Astrocyte of the cerebellum (primary cell): ENCODE results near the gene MTA1.

Experiments used
- DNase-seq: peaks from one replicate; pipeline ENCODE4 v3.0.0-alpha.2; 2011; ENCODE audit warnings: low read depth
- H3K4me3 ChIP-seq: 2 replicates; pipeline ENCODE4 v1.5.1; 2011; ENCODE audit warnings: mild to moderate bottlenecking, low read depth, low read length, moderate library complexity
- in situ Hi-C: cut with HindIII; loops from 2 replicates; pipeline ENCODE4 v1.10.0; 2017; ENCODE audit warnings: low sequenced_read_pairs
- TF ChIP-seq, protein P1 (sequence below): IDR thresholded peaks from 2 replicates; pipeline ENCODE4 v1.5.1; 2012; ENCODE audit warnings: low read length, low read depth, moderate library complexity, mild to moderate bottlenecking; ENCODE audit errors: missing control alignments

MTA1 gene

DNA sequence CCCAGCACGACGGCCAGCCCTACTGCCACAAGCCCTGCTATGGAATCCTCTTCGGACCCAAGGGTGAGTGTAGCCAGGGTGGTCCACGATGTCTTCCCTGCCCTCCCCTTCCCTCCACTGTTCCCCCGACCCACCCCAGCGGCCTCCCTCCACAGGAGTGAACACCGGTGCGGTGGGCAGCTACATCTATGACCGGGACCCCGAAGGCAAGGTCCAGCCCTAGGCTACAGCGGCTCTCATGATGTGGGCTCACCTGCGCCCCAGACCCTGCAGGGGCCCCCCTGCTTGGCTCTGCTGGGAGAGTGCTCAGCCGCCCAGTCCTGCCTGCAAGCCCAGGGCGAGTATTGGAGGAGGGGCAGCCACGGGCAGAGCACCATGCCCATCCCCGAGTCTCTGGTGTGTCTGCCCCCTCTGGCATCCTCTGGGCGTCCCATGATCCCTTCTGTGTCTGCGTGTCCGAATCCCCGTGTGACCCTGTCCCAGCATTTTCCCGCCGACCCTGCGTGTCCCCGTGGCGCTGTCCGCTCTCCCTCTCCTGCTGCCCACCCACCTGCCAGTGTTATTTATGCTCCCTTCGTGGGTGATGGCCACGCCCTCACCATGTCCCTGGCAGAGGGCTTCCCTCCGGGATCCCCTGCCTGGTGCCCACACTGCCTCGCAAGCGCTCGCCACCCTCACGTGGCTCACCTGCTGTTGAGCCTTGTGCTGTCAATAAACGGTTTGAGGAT lies 60.0 kb downstream of the MTA1 start:
- TF ChIP-seq, protein P1, sequence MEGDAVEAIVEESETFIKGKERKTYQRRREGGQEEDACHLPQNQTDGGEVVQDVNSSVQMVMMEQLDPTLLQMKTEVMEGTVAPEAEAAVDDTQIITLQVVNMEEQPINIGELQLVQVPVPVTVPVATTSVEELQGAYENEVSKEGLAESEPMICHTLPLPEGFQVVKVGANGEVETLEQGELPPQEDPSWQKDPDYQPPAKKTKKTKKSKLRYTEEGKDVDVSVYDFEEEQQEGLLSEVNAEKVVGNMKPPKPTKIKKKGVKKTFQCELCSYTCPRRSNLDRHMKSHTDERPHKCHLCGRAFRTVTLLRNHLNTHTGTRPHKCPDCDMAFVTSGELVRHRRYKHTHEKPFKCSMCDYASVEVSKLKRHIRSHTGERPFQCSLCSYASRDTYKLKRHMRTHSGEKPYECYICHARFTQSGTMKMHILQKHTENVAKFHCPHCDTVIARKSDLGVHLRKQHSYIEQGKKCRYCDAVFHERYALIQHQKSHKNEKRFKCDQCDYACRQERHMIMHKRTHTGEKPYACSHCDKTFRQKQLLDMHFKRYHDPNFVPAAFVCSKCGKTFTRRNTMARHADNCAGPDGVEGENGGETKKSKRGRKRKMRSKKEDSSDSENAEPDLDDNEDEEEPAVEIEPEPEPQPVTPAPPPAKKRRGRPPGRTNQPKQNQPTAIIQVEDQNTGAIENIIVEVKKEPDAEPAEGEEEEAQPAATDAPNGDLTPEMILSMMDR = no peak
- in situ Hi-C loops = no loop called here
- no peak overlapping the region for H3K4me3 ChIP-seq
- DNase-seq = no peak

DNA sequence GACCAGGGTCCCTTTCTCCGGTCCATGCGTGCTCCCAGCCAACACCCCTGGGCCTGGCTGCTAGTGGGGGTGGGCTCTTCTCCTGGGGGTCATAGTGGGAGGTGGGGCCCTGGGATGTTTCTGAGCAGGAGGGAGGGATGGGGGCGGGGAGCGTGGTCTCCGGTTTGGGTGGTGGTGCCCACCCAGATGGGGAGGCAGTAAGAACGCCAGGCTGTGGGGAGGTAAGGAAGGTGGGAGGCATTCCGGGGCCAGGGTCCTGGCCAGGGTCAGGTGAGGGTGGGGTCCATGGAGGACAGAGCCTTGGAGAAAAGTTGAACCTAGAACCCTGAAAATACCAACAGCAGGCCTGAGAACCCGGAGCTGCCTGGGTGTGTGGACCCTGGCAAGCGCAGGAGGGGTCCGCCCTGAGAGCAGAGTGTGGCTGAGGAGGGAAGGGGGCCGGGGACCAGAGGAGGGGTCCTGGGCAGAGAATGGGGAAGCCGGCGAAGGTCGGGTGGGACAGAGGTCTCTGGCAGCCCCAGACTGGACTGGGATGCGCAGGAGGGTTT lies 60.6 kb downstream of the MTA1 start:
- TF ChIP-seq, protein P1 = no peak
- in situ Hi-C loops = no loop called here
- no peak overlapping the region for H3K4me3 ChIP-seq
- no peak for DNase-seq

DNA sequence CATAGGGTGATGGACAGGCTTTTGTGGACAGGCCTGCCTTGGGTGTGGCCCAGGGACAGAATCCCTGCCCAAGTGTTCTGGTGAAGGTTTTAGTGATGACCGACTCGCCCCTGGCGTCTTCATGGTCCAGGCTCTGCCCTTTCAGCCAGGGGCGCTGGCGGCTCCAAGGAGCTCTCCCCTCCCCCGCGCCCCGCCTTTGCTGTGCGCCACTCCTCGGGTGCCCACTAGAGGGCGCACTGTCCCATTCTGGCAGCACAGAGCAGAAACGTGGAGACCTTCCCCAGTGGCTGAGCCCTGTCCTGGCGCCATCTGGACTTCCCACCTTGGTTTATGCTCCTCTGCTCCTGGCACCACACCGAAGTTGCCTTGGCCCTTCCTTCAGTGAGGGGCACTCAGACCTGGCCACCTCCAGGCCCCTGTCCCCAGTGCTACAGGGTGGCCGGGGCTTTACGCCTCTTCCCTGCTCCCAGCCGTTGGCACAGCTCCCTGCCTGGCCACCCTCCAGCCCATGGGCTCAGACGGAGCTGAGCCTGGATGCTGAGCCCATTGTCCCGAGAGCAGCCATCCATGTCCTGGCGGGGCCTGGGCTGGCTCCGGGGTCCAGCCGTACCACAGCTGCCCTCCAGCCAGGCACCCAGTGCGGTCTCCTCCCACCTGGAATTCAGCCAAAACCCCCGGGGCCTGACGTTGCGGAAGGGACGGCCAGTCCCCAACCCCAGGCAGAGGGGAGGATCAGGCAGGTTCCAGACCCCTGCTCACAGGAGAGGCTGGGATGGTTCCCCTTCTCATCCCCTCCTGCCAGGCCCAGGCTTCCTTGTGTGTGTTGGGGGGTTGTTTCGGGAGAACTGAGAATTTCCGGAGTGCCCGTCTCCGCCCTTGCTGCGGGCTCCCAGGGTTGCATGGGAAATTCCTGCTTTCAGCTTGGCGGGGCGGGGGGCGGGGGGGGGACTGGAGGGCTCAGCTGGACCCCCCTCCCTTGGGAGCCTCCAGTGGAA lies 61.5 kb downstream of the MTA1 start:
- in situ Hi-C loops = no loop called here
- peak overlapping the region; percentile 31 for H3K4me3 ChIP-seq
- TF ChIP-seq, protein P1 = peak; percentile 97
- DNase-seq = peak; percentile 65

DNA sequence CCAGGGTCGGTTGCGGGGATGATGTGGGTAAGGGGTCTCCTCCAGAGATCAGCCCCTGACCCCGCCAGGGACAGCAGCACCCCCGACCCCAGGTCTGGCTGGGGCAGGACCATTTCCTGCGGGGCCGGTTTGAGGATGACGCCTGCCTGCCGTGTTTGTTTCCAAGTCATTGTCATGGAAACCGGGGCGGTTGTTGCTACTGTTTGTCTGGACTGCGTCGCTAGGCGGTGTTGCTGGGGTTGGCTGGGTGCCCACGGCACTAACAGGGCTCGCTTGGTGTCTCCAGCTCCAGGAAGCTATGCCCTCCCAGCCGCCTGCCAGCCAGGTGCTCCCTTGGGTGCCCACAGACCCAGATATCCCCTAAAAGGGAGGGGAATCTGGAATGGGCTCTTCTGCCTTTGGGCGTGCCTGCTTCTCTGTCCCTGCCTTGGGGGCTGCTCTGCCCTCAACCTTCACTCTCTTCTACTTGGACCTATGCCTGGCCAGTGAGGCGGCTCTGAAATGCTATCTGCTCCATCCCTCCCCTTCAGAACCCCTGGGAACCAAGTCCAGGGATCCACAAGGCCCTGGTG lies 62.3 kb downstream of the MTA1 start:
- in situ Hi-C loops = no loop called here
- TF ChIP-seq, protein P1 = peak; percentile 30
- H3K4me3 ChIP-seq = no peak overlapping the region
- DNase-seq = peak; percentile 91

DNA sequence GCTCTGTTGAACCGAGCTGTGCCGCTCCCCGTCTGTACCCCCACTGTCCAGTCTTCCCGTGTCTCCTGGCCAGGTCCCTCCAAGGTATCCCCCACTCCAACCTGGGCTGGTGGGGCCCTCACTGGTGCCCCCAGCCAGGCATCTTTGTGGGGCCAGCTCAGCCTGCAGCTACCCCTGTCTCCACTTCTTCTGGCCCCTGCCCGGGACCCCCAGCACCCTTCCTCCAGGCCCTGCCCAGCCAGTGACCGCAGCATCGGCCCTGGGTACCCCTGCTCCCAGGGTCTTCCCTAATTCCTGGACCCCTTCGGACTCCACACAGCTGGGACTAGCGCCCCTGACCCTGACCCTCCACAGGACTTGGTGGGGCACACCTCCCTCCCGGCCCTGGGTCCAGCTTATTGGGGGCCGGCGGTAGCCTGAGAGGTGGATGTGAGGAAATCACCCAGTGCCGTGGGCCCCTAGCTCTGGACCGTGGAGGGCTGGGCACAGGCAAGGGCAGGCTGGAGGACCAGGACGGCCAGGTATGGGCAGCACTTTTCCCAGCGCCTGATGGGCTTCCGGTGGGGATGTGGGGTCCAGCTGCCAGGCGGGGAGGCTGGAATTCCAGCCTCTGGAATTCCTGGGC lies 63.0 kb downstream of the MTA1 start:
- in situ Hi-C loops = no loop called here
- no peak for DNase-seq
- TF ChIP-seq, protein P1 = no peak
- H3K4me3 ChIP-seq = no peak overlapping the region
